UCSD-AML1 (cell line): ENCODE measurements around the gene NAT16.
"Not testable (repeated sequence)": the region's sequence is repeated elsewhere in the genome, so short reads cannot be mapped to it uniquely, and the experiment has no call there.

Source experiments
- DNase-seq: peaks from one replicate; lab custom pipeline; 2025; ENCODE audit not compliant: unreplicated experiment; lab: John Stamatoyannopoulos, UW

The NAT16 gene

DNA sequence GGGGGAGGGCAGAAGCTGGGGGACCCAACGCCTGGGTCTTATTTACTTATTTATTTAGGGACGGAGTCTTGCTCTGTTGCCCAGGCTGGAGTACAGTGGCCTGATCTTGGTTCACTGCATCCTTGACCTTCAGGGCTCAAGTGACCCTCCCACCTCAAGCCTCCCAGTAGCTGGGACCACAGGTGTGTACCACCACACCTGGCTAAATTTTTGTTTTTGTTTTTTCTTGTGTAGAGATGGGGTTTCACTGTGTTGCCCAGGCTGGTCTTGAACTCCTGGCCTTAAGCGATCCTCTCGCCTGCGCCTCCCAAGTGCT is 22.5 kb upstream of the NAT16 start:
- no peak for DNase-seq

DNA sequence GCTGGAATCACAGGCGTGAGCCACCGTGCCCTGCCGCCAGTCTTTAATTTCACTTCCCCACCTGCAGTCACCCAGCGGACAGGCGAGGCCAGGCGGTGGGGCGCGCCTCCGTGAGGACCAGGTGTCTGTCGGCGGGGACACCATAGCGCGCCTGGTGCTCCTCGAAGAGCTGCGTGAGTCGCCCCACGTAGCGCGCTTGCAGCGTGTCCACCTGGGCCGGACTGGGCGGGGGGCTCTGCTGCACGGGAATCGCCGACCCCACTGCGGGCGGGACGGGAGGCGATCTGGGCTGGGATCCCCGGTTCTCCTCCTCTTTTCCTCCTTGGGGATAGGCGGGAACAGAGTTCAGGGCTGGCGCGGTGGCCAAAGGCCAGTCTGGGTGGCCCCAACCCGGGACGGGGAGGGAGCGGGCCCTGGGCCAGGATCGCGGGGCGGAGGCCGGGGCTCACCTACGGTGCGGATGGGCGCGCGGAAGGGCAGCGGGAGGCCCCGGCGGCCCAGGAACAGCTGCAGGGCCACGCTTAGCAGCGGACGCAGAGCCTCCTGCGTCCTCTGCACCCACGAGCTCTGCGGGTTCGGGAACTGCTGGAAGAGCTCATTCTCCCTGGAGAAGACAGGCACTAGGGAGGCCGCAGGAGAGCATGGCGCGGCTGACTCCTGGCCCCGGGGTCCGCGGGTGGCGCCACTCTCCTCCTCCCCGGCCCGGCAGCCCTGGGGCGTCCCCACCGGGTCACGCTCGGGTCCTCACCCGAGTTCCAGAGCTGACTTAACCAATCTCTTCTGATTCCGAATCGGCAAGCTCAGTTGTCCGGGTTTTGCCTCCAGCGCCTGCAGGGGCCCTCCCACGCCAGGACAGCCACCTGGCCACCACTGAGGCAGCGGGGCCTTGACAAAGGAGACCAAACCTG is 21.9 kb upstream of the NAT16 start:
- DNase-seq = no peak

DNA sequence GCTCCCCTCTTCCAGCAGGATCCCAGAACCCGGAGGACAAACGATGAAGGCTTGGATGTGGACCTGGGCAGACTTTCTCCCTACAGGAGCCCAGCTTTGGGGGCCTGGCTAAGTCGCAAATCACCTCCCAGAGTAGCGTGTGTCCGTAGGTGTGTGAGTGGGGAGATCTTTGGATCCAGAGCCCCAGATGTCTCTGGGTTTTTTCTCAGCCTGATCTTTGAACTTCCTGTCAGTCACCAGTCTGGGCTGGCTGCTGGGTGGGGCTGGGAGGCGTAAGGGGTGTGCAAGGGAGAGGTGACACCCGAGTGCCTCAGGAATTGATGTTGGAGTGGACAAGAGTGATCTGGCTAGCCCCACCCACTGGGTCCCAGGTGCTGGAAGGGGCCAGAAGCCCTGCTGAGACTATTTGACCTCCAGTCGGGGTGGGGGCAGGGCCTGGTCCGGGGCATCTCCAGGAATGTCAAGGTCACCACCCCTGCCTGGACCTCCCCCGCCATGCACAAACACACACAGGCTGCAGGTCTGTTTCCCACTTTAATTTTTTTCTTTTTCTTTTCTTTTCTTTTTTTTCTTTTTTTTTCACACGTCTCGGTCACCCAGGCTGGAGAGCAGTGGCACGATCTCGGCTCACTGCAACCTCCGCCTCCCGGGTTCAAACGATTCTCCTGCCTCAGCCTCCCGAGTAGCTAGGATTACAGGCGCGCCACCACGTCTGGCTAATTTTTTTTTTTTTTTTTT is 20.9 kb upstream of the NAT16 start, which contains the start of gene MOGAT3:
TSS of gene MOGAT3 (minus strand) at position 175 of the 738 bp plus-strand sequence. CDS start 182 bp downstream, outside the sequence.
- DNase-seq = no peak

DNA sequence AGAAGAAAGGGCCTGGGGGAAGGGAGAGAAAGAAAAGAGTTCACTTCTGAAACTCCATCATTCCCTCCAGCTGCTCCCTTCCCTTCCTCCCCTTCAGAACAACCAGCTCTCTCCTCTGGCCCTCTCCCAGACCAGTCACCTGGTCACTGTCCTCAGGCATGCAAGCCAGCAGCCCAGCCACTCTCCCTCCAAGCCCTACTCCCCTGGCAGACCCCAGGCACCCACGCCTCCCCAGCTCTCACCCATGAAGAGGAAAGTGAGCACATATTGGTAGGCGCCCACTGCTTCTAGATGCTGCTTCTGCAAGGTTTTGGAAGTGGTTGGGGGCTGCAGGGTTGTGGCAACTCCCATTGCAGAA is 20.4 kb upstream of the NAT16 start:
- no peak for DNase-seq

DNA sequence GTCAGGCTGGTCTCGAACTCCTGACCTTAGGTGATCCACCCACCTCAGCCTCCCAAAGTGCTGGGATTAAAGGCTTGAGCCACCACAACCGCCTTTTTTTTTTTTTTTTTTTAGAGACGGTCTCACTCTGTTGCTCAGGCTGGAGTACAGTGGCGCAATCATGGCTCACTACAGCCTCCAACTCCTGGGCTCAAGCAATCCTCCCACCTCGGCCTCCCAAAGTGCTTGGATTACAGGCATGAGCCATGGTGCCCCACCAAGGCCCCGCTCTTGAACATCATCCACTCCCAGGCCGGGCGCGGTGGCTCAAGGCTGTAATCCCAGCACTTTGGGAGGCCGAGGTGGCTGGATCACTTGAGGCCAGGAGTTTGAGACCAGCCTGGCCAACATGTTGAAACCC is 19.4 kb upstream of the NAT16 start:
- DNase-seq = not testable (repeated sequence)

DNA sequence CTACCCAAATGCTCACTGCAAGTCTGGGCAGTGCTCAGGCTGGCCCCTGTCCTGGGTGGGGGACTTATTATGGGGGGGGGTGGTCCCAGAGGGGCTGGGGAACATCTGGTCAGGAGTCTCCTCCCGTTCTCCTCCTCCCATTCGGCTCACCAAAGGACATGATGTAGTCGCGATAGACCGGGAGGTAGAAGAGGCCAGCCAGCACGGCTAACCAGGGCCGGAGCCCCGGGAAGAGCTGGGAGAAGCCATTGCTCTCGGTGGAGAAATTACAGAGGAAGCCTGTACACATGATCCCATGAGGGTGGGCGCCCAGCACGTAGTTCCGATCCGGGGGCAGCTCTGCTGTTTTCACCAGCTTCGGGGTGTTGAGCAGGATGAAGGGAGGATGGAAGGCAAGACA is 18.4 kb upstream of the NAT16 start:
- DNase-seq = no peak

DNA sequence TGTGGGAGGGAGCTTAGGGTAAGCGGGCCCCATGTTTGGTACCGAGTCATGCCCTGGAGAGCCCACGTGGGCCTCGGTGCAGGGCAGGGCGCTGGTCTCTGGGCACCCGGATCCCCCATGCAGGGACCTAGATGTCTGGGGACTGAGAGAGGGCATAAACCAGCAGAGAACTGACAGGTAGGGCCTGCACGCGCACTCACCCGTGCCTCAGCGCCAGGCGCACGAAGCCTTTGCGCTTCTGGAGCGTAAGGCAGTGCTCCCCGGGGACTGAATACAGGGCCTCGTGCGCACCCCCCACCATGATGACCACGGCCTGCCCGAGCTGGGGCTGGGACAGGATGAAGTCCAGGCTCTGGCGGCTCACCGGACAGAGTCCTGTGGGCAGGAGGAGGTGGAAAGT is 17.9 kb upstream of the NAT16 start:
- DNase-seq = no peak

DNA sequence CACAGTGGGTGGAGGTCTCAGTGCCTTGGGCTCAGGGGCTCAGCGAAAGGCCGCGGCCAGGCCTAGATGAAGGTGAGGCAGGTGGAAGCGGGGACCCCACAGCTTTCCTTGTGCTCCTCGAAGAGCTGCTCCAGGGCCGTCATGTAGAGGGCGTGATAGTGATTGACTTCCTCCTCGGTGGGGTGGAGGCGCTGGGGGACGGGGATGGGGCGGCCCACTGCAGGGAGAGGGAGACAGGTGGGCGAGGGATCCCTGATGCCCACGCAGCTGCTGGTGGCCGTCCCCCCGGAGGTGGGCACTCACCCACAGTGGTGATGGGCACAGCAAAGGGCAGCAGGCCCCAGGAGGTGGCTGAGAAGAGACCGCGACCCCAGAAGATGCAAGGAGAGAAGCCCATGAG is 15.8 kb upstream of the NAT16 start:
- no peak for DNase-seq

DNA sequence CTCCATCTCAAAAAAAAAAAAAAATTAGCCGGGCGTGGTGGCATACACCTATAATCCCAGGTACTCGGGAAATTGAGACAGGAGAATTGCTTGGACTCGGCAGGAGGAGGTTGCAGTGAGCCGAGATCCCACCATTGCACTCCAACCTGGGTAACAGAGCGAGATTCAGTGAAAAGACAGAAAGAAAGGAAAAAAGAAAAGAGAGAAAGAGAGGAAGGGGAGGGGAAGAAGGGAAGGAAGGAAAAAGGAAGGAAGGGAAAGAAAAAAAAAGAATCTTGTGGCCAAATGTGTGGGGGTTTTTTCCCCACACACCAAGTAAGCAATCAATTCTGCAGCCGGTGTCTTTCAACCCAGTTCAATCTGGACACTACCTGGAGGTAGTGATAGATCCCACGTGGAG is 9.0 kb upstream of the NAT16 start:
- no peak for DNase-seq

DNA sequence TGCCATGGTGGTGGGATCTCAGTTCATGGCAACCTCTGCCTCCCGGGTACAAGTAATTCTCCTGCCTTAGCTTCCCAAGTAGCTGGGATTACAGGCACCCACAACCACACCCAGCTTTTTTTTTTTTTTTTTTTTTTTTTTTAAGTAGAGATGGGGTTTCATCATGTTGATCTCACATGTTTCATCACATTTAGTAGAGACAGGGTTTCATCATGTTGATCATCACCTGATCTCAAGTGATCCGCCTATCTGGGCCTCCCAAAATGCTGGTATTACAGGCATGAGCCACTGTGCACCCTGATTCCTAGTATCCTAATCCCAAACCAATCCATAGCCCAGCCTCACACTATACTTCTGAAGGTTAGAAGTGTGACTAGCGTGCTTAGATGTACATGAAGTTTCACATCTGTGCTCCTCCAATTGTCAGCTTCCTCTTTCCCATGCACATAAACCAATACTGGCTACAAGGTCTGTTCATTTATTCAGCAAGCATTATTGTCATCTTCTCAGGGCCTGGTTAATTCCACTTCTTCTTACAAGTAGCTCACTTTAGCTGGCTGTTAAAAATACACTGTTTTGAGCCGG is 6.8 kb upstream of the NAT16 start:
- DNase-seq = no peak

DNA sequence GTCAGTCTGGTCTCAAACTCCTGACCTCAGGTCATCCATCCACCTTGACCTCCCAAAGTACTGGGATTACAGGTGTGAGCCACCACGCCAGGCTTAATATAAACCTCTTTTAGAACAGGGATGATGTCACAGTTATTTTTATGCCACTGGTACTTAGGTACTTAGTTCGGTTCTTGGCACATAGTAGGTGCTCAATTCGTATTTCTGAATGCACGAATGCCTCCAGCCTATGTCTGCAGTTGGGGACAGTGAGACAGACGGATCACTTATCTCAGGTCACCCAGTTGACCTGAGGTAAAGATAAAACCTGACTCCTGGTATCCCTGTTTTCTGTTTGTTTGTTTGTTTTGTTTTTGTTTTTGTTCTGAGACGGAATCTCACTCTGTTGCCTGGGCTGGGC is 6.1 kb upstream of the NAT16 start:
- no peak for DNase-seq

DNA sequence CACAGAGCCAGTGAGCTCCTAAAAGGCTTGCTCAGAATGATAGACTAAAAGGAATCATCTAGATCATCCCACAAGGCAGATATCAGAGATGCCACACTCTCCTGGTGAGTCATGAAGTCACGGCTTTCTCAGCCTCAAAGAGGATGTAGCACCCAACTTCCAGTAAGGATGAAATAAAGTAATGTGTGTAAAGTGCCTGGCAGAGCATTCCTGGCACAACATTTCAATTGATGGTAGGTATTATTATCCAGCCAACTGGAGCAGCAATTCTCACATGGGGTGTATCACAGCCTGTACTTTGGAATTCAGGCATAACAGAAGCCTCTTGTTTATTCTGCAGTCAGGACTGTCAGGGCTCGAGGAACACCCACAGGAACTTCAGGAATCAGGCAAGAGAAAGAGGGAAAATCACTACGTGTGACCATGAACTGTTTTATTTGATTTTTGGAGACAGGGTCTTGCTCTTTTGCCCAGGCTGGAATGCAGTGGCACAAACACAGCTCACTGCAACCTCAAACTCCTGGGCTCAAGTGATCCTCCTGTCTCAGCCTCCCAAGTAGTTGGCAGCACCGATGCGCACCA is 5.3 kb upstream of the NAT16 start:
- DNase-seq = no peak

DNA sequence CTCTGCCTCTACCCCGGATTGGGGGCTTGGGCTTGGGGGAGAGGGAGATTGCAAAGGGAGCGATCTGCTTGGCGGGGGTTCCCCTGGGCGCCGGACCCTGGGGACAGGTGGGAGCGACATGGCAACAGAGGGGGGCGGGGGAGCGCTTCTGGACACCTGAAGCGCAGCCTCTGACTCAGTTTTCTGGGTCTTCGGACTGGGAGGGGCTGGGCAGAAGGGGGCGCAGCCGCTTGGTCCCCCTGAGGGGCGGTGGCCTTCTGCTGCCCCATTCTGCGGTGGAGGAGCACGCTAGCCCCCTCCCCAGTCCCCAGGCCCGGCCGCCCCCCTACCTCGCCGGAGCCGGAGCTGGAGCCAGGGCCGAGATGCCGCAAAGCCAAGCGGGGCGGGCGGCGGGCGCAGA is 380 bp downstream of the NAT16 start:
- DNase-seq = no peak

DNA sequence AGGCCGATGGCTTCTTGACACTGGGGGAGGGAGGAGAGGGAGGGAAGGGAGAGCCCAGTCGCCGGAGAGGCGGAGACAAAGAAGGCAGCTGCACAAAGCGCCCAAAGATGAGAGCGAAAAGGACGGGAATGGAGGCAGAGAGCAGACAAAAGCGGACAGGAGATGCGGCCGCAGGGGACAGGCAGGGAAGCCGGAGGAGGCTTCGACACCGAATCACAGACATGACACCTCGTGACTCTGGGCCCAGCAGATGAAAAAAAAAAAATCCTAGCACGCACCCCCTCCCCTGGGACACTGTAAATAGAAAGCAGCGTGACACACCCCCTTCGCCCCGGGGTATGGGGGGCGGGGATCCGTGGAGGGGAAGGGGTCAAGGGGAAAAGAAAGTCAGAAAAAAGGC is 976 bp downstream of the NAT16 start:
- DNase-seq = no peak

DNA sequence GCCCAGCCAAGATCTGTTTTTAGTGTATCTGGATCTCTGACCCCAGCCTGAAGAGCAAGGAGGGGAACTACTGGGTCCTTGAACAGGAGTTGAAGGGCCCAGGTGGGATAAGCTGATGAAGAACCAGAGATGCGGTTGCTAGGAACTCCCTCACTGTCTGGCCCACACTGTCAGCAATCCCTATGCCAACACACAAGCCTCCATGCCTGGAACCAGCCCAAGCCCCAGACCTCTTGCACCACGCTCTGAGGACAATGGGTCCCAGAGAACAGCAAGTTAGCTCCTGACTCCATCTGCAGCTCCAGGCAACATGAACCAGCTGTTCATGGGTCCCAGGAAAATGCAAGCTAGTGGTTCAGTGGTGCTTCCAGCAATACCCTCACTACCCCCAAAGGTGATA is 2.4 kb downstream of the NAT16 start:
- DNase-seq = no peak

DNA sequence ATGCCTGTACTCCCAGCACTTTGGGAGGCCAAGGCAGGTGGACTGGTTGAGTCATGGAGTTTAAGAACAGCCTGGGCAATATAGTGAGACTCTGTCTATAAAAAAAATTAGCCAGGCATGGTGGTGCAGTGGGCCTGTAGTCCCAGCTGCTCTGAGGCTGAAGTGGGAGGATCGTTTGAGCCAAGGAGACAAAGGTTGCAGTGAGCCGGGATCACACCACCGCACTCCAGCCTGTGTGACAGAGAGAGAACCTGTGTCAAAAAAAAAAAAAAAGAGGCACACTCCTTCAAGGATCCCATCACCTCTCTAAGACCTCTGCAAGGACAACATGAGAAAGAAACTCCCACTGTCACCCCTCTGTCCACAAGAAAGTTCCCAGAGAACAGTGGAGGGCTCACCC is 4.4 kb downstream of the NAT16 start:
- DNase-seq = no peak

DNA sequence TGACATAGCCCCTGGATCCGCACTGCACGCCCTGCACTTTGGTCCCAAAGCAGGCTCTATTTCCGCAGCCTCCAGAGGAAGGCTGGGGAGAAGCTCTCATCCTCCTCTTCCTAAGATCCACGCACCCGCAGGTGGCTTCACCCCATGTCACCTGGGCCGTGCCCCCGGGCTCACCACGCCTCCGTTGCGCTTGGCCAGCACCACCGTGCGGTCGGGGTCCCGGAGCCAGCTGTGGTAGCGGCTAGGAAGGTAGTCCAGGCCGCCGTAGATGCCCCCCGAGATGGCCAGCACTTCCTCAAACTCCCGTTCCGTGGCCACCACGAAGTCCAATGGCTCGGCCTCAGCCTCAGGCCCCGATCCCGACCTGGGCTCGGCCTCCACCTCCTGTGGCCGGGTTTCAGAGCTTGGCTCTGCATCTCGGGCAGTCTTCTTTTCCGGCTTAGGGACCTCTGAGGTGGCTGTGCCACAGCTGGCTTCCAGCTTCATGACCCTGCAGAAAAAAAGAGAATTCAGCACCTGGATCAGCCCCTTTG is 5.7 kb downstream of the NAT16 start:
- DNase-seq = no peak

DNA sequence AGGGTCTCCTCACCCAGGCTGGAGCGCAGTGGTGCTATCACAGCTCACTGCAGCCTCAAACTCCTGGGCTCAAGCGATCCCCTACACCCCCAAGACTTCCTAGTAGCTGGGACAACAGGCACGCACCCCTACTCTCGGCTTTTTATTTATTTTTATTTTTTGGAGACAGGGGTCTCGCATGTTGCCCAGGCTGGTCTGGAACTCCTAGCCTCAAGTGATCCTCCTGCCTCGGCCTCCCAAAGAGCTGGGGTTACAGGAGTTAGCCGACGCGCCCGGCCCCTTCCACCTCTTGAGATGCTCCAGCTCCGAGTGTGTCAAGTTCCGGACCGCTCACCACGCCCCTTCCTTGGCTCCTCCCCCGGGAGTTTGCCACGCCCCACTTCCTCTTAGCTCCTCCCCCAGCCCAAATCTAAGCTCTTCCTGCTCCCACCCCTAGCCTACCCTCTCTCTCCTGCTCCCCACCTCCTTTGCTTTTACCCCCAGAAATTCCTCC is 6.3 kb downstream of the NAT16 start:
- peak; percentile 6 for DNase-seq

DNA sequence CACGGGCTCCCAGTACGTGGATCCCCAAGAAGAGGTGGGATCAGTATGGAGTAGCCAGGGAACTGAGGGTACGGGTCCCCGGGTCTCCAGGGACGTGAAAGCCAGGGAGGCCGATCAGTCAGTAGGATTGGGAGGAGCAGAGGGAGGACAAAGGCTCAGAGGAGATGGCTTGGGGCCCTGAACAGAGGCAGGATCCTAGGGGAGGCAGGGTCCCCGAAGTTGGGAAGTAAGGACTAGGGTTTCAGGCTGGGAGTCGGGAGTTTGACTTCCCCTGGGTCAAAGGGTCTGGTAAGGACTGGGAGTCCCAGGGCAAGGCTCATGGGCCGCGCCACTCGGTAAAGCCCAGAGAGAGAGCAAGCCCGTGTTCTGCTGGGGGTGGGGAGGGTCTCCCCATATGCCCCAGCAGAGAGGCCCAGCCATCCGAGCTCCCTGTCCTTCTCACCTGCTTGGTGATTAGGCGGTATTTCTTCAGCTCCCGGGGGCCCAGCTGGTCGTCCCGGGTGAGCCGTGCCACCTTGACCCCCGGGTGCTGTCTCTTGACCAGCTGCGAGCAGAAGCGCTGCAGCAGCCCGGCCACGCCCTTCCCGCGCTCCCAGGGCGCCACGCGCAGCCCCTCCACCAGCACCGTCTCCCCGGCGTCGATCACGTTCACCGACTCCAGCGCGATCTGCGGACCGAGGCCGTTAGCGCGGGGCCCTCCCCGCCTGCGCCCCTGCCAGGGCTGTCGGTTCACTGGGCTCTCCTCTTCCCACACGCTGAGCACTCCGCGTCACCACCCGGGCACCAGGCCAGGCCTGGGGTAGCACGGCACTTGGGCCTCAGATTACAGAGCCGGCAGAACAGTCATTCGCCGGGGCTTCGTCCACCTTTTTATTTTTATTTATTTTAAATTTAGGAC is 7.0 kb downstream of the NAT16 start:
- no peak for DNase-seq
